Measurements from ENCODE around the gene PKDREJ.

PKDREJ gene

DNA sequence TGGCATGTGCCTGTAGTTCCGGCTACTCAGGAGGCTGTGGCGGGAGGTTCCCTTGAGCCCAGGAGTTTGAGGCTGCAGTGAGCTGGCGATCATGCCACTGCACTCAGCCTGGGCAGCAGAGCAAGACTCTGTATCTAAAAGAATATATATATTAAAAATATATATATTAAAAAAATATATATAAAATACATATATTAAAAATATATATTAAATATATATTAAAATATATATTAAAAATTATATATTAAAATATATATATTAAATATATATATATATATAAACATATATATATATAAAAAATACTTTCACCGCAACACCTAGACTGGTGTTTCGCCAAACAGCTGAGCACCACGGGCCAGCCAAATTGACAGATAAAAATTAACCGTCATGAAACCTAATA is 13.4 kb upstream of the PKDREJ start:
- TF ChIP-seq TAF1 (IDR thresholded peaks at IDR 0.05; ENCODE audit: borderline replicate concordance, insufficient read depth, low read length): no peak
- TF ChIP-seq POLR2AphosphoS5 (IDR thresholded peaks at IDR 0.05; ENCODE audit: low read depth, low read length): no peak
- TF ChIP-seq, protein P1, sequence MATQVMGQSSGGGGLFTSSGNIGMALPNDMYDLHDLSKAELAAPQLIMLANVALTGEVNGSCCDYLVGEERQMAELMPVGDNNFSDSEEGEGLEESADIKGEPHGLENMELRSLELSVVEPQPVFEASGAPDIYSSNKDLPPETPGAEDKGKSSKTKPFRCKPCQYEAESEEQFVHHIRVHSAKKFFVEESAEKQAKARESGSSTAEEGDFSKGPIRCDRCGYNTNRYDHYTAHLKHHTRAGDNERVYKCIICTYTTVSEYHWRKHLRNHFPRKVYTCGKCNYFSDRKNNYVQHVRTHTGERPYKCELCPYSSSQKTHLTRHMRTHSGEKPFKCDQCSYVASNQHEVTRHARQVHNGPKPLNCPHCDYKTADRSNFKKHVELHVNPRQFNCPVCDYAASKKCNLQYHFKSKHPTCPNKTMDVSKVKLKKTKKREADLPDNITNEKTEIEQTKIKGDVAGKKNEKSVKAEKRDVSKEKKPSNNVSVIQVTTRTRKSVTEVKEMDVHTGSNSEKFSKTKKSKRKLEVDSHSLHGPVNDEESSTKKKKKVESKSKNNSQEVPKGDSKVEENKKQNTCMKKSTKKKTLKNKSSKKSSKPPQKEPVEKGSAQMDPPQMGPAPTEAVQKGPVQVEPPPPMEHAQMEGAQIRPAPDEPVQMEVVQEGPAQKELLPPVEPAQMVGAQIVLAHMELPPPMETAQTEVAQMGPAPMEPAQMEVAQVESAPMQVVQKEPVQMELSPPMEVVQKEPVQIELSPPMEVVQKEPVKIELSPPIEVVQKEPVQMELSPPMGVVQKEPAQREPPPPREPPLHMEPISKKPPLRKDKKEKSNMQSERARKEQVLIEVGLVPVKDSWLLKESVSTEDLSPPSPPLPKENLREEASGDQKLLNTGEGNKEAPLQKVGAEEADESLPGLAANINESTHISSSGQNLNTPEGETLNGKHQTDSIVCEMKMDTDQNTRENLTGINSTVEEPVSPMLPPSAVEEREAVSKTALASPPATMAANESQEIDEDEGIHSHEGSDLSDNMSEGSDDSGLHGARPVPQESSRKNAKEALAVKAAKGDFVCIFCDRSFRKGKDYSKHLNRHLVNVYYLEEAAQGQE (IDR thresholded peaks at IDR 0.05; ENCODE audit: insufficient read depth in 1 of 2, low read depth in 2 of 2, low read length in 2 of 2): no peak
- TF ChIP-seq SIN3A (IDR thresholded peaks at IDR 0.05; ENCODE audit: borderline replicate concordance, insufficient read depth, low read length): no peak
- TF ChIP-seq FOXP2 (optimal IDR thresholded peaks at IDR 0.05; ENCODE audit: borderline replicate concordance, extremely low read depth, extremely low read length, insufficient read depth): no peak

DNA sequence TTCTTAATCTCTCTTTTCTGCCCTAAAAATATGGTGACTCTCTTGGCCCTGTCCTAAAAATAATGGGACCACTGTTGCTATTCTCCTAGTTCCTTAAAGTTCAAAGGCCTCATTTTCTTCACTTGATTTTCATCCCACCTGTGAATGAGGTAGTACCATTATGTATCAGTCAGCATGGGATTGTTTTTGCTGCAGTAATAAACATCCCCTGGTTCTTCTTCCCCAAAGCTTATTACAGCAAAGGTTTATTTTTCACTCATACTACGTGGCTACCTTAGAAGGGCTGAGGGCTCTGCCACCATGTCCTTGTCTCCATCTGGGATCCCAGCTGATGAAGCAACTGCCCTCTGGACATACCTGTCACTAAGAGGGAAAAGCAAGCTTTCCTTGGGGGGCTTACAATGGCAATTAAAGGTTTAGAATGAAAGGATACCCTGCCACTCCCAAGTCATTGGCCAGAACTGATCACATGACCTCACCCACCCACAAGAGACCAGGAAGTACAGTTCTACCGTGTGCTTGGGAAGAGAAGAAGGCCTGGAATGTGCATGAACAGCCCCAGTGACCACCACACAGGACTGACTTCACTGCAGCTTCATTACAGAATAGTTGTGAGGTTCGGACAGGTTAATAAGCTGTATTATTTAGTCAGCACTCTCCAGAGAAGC is 12.4 kb upstream of the PKDREJ start:
- TF ChIP-seq SIN3A (IDR thresholded peaks at IDR 0.05; ENCODE audit: borderline replicate concordance, insufficient read depth, low read length): no peak
- TF ChIP-seq FOXP2 (optimal IDR thresholded peaks at IDR 0.05; ENCODE audit: borderline replicate concordance, extremely low read depth, extremely low read length, insufficient read depth): no peak
- TF ChIP-seq, protein P1 (IDR thresholded peaks at IDR 0.05; ENCODE audit: insufficient read depth in 1 of 2, low read depth in 2 of 2, low read length in 2 of 2): no peak
- TF ChIP-seq POLR2AphosphoS5 (IDR thresholded peaks at IDR 0.05; ENCODE audit: low read depth, low read length): no peak
- no peak for TF ChIP-seq TAF1 (IDR thresholded peaks at IDR 0.05; ENCODE audit: borderline replicate concordance, insufficient read depth, low read length)

GRCh38 chr22:46274381-46274780 is 11.2 kb upstream of the PKDREJ start:
- TF ChIP-seq, protein P1 (IDR thresholded peaks at IDR 0.05; ENCODE audit: insufficient read depth in 1 of 2, low read depth in 2 of 2, low read length in 2 of 2): no peak
- no peak for TF ChIP-seq POLR2AphosphoS5 (IDR thresholded peaks at IDR 0.05; ENCODE audit: low read depth, low read length)
- no peak for TF ChIP-seq TAF1 (IDR thresholded peaks at IDR 0.05; ENCODE audit: borderline replicate concordance, insufficient read depth, low read length)
- TF ChIP-seq SIN3A (IDR thresholded peaks at IDR 0.05; ENCODE audit: borderline replicate concordance, insufficient read depth, low read length): no peak
- TF ChIP-seq FOXP2 (optimal IDR thresholded peaks at IDR 0.05; ENCODE audit: borderline replicate concordance, extremely low read depth, extremely low read length, insufficient read depth): no peak

GRCh38 chr22:46273432-46274148 is 10.4 kb upstream of the PKDREJ start:
- TF ChIP-seq, protein P1 (IDR thresholded peaks at IDR 0.05; ENCODE audit: insufficient read depth in 1 of 2, low read depth in 2 of 2, low read length in 2 of 2): no peak
- TF ChIP-seq POLR2AphosphoS5 (IDR thresholded peaks at IDR 0.05; ENCODE audit: low read depth, low read length) (no peak), TAF1 (IDR thresholded peaks at IDR 0.05; ENCODE audit: borderline replicate concordance, insufficient read depth, low read length) (no peak), FOXP2 (optimal IDR thresholded peaks at IDR 0.05; ENCODE audit: borderline replicate concordance, extremely low read depth, extremely low read length, insufficient read depth) (no peak), SIN3A (IDR thresholded peaks at IDR 0.05; ENCODE audit: borderline replicate concordance, insufficient read depth, low read length) (no peak)

Data from PFSK-1 (cell line).